B cell (primary cell): ENCODE measurements around the gene PTPN4. TPM values are rescaled to one million over a fixed set of nuclear protein-coding genes. Genes with fewer than 3 reads are reported as not detected.

Source experiments
- ATAC-seq: fragments of 200-7000 bp; cut with Tn5 transposase; one replicate; pipeline ENCODE4 v1.10.0; 2021; ENCODE audit warnings: low read depth, mild to moderate bottlenecking, moderate number of reproducible peaks, moderate library complexity
- CTCF ChIA-PET: fragments of 350-600 bp; sonication (Branson Sonifier 250); formaldehyde crosslinking; loops from one replicate; lab custom pipeline; 2021; ENCODE audit warnings: antibody characterized with exemption, inconsistent platforms; lab: Charles Lee
- POLR2A ChIA-PET: fragments of 350-600 bp; sonication (Branson Sonifier 250); formaldehyde crosslinking; loops from one replicate; lab custom pipeline; 2021; ENCODE audit warnings: antibody characterized with exemption; lab: Charles Lee
- DNase-seq: peaks from one replicate; pipeline ENCODE4 v3.0.0; 2013
- H2AFZ ChIP-seq: 2 replicates; pipeline ENCODE4 v1.6.1; 2012; ENCODE audit warnings: mild to moderate bottlenecking, low read depth, low read length; ENCODE audit not compliant: insufficient read depth, poor library complexity, severe bottlenecking
- H3K27ac ChIP-seq, 2 donors: 1 replicate in 1 of 2; 2 replicates in 1 of 2; pipeline ENCODE4 v1.5.1; 2012 to 2013; ENCODE audit warnings: low read length in 2 of 2, mild to moderate bottlenecking in 2 of 2, moderate library complexity in 1 of 2
- H3K27me3 ChIP-seq, 4 experiments: fragments of 200-600 bp in 1 of 4; sonication (generic) in 1 of 4; replicated peaks in 1 of 4; 1 replicate in 2 of 4; 2 replicates in 2 of 4; pipeline versions ENCODE4 v1.6.1 to v1.7.0; 2013 to 2016; ENCODE audit warnings: low read length in 3 of 4, mild to moderate bottlenecking in 2 of 4, mixed read lengths in 1 of 4, moderate library complexity in 1 of 4; ENCODE audit not compliant: insufficient read depth in 4 of 4, control insufficient read depth in 3 of 4; ENCODE audit errors: control extremely low read depth in 1 of 4
- H3K36me3 ChIP-seq, 2 experiments: replicated peaks in 1 of 2; 1 replicate in 1 of 2; 2 replicates in 1 of 2; pipeline versions ENCODE4 v1.6.1 to v1.7.1; 2013; ENCODE audit warnings: low read length in 1 of 2; ENCODE audit not compliant: insufficient read depth in 2 of 2, control insufficient read depth in 1 of 2; ENCODE audit errors: control extremely low read depth in 1 of 2, extremely low read depth in 1 of 2
- H3K4me1 ChIP-seq, 2 donors: fragments of 200-600 bp in 1 of 2; sonication (generic) in 1 of 2; 1 replicate in 1 of 2; 2 replicates in 1 of 2; pipeline versions ENCODE4 v1.5.1 to v1.6.1; 2013 to 2017; ENCODE audit warnings: low read length in 2 of 2; ENCODE audit not compliant: control insufficient read depth in 2 of 2, insufficient read depth in 2 of 2
- H3K4me2 ChIP-seq: replicated peaks from 2 replicates; pipeline ENCODE3; 2012; ENCODE audit warnings: mild to moderate bottlenecking, low read depth, low read length; ENCODE audit not compliant: poor library complexity, severe bottlenecking
- H3K4me3 ChIP-seq, 5 experiments: fragments of 200-600 bp in 1 of 5; sonication (generic) in 1 of 5; 1 replicate in 3 of 5; 2 replicates in 2 of 5; pipeline versions ENCODE4 v1.5.1 to v1.7.0; 2011 to 2016; ENCODE audit warnings: low read length in 4 of 5, mild to moderate bottlenecking in 4 of 5, low read depth in 2 of 5, control low read depth in 1 of 5, moderate library complexity in 1 of 5; ENCODE audit not compliant: insufficient read depth in 1 of 5; ENCODE audit errors: control extremely low read depth in 1 of 5, extremely low read depth in 1 of 5
- H3K79me2 ChIP-seq: fragments of 200-600 bp; sonication (generic); one replicate; pipeline ENCODE4 v1.6.0; 2016; ENCODE audit warnings: low read length; ENCODE audit not compliant: control insufficient read depth, insufficient read depth
- H3K9ac ChIP-seq: fragments of 200-600 bp; sonication (generic); 2 replicates; pipeline ENCODE4 v1.6.1; 2017; ENCODE audit warnings: mild to moderate bottlenecking, low read length, moderate library complexity
- H3K9me3 ChIP-seq, 3 donors: one replicate each; pipeline versions ENCODE4 v1.6.1 to v1.7.1; 2013; ENCODE audit warnings: low read length in 2 of 3; ENCODE audit not compliant: control insufficient read depth in 2 of 3, insufficient read depth in 1 of 3; ENCODE audit errors: control extremely low read depth in 1 of 3
- H4K20me1 ChIP-seq: 2 replicates; pipeline ENCODE4 v1.6.0; 2012; ENCODE audit warnings: mild to moderate bottlenecking, low read length; ENCODE audit not compliant: insufficient read depth, control insufficient read depth, poor library complexity, severe bottlenecking
- H3K27ac Mint-ChIP-seq: one replicate; pipeline ENCODE4 v1.8.0; 2021; ENCODE audit warnings: mixed read lengths
- H3K27me3 Mint-ChIP-seq: one replicate; pipeline ENCODE4 v1.8.0; 2021; ENCODE audit warnings: mixed read lengths
- H3K4me1 Mint-ChIP-seq: one replicate; pipeline ENCODE4 v1.8.0; 2021; ENCODE audit warnings: mixed read lengths
- H3K4me3 Mint-ChIP-seq: one replicate; pipeline ENCODE4 v1.8.0; 2021; ENCODE audit warnings: mixed read lengths
- H3K9me3 Mint-ChIP-seq: one replicate; pipeline ENCODE4 v1.8.0; 2022; ENCODE audit warnings: mixed read lengths; ENCODE audit not compliant: insufficient read depth
- EZH2 ChIP-seq: IDR thresholded peaks from 2 replicates; pipeline ENCODE4 v1.6.1; 2012; ENCODE audit warnings: borderline replicate concordance, low read depth, mild to moderate bottlenecking, moderate library complexity, low read length; ENCODE audit not compliant: insufficient read depth, poor library complexity, severe bottlenecking
- WGBS: methylation state at CpG from one replicate; pipeline ENCODE4 v1.1.5; 2013; ENCODE audit warnings: missing lambda C conversion rate; ENCODE audit not compliant: insufficient coverage; 5-methylcytosine and 5-hydroxymethylcytosine counted together
- intact Hi-C: fragments of 100-400 bp; cut with micrococcal nuclease; formaldehyde crosslinking; loops from one replicate; pipeline ENCODE4 v1.10.0; 2022
- polyA plus RNA-seq: library from polyadenylated mRNA; depleted of rRNA; stranded (reverse); fragments of >200 nt; gene quantifications from 2 replicates; pipeline ENCODE4 v1.2.3, GENCODE V29; 2012
- total RNA-seq, 2 donors: library from RNA; stranded (reverse); fragments of 120-200 nt in 1 of 2; gene quantifications; 1 replicate in 1 of 2; 2 replicates in 1 of 2; pipeline versions ENCODE4 v1.2.3 to v1.2.4, GENCODE V29; 2013 to 2022
- TF ChIP-seq, protein P1 (sequence below): fragments of 200-600 bp; IDR thresholded peaks from one replicate; pipeline ENCODE4 v1.8.0; 2022; ENCODE audit warnings: antibody characterized with exemption, mild to moderate bottlenecking

The PTPN4 gene
- total and polyA plus RNA-seq, 2 donors (not counting 1 experiment from before 2014, with no cell fraction given): 12.6 to 54.8 TPM

DNA sequence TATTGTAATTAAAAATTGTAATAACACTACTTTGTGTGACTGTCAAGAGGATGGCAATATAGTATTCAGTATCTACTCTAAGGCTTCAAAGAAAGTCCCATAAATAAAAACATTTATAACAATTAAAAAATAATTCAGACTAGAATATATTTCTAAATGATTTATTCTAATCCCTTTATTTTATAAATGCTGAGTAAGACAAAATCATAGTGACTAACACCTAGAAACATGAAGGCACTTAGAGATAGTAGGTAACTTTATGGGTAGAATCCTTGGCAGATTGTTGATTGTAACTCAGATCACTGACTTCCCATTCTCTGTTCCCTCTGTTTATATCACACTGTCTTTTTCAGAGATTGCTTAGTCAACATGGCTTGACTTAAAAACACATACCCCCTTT is 174.6 kb downstream of the PTPN4 start:
- TF ChIP-seq, protein P1, sequence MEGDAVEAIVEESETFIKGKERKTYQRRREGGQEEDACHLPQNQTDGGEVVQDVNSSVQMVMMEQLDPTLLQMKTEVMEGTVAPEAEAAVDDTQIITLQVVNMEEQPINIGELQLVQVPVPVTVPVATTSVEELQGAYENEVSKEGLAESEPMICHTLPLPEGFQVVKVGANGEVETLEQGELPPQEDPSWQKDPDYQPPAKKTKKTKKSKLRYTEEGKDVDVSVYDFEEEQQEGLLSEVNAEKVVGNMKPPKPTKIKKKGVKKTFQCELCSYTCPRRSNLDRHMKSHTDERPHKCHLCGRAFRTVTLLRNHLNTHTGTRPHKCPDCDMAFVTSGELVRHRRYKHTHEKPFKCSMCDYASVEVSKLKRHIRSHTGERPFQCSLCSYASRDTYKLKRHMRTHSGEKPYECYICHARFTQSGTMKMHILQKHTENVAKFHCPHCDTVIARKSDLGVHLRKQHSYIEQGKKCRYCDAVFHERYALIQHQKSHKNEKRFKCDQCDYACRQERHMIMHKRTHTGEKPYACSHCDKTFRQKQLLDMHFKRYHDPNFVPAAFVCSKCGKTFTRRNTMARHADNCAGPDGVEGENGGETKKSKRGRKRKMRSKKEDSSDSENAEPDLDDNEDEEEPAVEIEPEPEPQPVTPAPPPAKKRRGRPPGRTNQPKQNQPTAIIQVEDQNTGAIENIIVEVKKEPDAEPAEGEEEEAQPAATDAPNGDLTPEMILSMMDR: no peak
- no peak for TF ChIP-seq EZH2
- no peak overlapping the region for H3K4me3 Mint-ChIP-seq
- H3K9me3 ChIP-seq: no peaks in the 10 kb centered on the region
- ATAC-seq: no peak
- DNase-seq: no peak
- H4K20me1 ChIP-seq: no peaks in the 10 kb centered on the region
- no peak overlapping the region for H3K9ac ChIP-seq
- H3K36me3 ChIP-seq: peaks cover 3 to 17% of the 10 kb centered on the region in 2 experiments
- no peak overlapping the region for H3K27ac ChIP-seq
- H3K4me1 Mint-ChIP-seq: no peaks in the 10 kb centered on the region
- no peaks in the 10 kb centered on the region for H3K4me1 ChIP-seq
- no peaks in the 10 kb centered on the region for H3K27me3 Mint-ChIP-seq
- intact Hi-C loops: no loop called here
- no peak overlapping the region for H2AFZ ChIP-seq
- ChIA-PET POLR2A (no interaction called here), CTCF (no interaction called here)
- H3K79me2 ChIP-seq: no peaks in the 10 kb centered on the region
- H3K9me3 Mint-ChIP-seq: no peaks in the 10 kb centered on the region
- no peak overlapping the region for H3K4me3 ChIP-seq
- no peaks in the 10 kb centered on the region for H3K27me3 ChIP-seq
- no peak overlapping the region for H3K27ac Mint-ChIP-seq
- H3K4me2 ChIP-seq: no peak overlapping the region

DNA sequence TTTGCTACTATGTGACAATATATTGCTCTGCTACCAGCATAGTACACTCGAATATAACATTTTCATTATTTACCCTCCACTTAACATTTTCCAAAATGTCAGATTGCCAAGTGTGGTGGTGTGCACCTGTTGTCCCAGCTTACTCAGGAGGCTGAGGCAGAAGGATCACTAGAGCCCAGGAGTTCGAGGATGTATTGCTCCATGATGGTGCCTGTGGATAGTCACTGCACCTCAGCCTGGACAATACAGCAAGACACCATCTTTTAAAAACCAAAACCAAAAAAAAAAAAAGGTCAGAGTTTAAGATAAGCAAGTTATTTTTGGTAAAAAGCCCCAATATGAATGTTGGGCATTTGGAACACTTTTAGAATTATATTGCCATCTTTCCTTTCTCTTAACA is 178.0 kb downstream of the PTPN4 start:
- H3K4me1 ChIP-seq: no peaks in the 10 kb centered on the region
- H3K27ac ChIP-seq: no peak overlapping the region
- intact Hi-C loops: no loop called here
- H3K79me2 ChIP-seq: no peaks in the 10 kb centered on the region
- peaks cover 6% of the 10 kb centered on the region for H3K4me1 Mint-ChIP-seq
- CTCF ChIA-PET: no interaction called here
- TF ChIP-seq, protein P1: no peak
- TF ChIP-seq EZH2: no peak
- no peaks in the 10 kb centered on the region for H3K27me3 Mint-ChIP-seq
- no peak overlapping the region for H3K4me3 ChIP-seq
- H3K27ac Mint-ChIP-seq: no peak overlapping the region
- no peaks in the 10 kb centered on the region for H3K9me3 Mint-ChIP-seq
- no peaks in the 10 kb centered on the region for H3K27me3 ChIP-seq
- no peaks in the 10 kb centered on the region for H3K9me3 ChIP-seq
- DNase-seq: no peak
- peaks cover 3 to 13% of the 10 kb centered on the region in 2 experiments for H3K36me3 ChIP-seq
- POLR2A ChIA-PET: no interaction called here
- H2AFZ ChIP-seq: no peak overlapping the region
- no peak for ATAC-seq
- H3K4me3 Mint-ChIP-seq: no peak overlapping the region
- no peak overlapping the region for H3K4me2 ChIP-seq
- no peak overlapping the region for H3K9ac ChIP-seq
- WGBS: 100% methylated on average over 1 of the region's 2 CpGs
- no peaks in the 10 kb centered on the region for H4K20me1 ChIP-seq
